ENCODE data around the gene ADGRG3. TPM values are rescaled to one million over a fixed set of nuclear protein-coding genes. Genes with fewer than 3 reads are reported as not detected.

The ADGRG3 gene
- total RNA-seq, 2 donors from 2014 or later, result 0.98 to 1.4 TPM

GRCh38 chr16:57643147-57643874 lies 24.8 kb upstream of the ADGRG3 start:
- intact Hi-C loops (cut with DNase I, micrococcal nuclease), result loop anchor here in 1 of 2 donors (10.0 kb wide), 1 partner anchor 49 kb away; no protein-coding TSS in a partner anchor
- DNase-seq (no peak), ATAC-seq (peak; percentile 67)

- intact Hi-C loops (cut with DNase I, micrococcal nuclease), result loop anchor here in 1 of 2 donors (10.0 kb wide), 1 partner anchor 49 kb away; no protein-coding TSS in a partner anchor
- ATAC-seq, result peak; percentile 21
- no peak for DNase-seq
These were observed 24.2 kb upstream of the ADGRG3 start for GRCh38 chr16:57643910-57644309.

DNA sequence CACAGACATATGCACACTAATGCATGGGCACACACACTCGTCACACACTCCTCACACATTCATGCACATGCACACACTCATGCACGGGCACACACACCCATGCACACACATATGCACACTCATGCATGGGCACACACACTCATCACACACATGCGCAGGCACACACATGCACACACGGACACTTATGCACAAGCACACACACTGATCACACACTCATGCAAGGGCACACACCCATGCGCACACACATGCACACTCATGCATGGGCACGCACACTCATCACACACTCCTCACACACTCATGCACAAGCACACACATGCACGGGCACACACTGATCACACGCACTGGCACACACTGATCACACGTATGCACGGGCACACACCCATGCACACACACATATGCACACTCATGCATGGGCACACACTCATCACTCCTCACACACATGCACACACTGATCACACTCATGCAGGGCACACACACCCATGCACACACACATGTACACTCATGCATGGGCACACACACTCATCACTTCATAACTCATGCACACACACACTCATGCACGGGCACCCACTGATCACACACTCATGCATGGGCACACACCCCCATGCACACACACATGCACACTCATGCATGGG lies 23.6 kb upstream of the ADGRG3 start:
- no peak for DNase-seq
- intact Hi-C loops (cut with DNase I, micrococcal nuclease), result loop anchor here (5.0 to 10.0 kb wide), 2 partner anchors 50 to 52 kb away; no protein-coding TSS in a partner anchor

DNA sequence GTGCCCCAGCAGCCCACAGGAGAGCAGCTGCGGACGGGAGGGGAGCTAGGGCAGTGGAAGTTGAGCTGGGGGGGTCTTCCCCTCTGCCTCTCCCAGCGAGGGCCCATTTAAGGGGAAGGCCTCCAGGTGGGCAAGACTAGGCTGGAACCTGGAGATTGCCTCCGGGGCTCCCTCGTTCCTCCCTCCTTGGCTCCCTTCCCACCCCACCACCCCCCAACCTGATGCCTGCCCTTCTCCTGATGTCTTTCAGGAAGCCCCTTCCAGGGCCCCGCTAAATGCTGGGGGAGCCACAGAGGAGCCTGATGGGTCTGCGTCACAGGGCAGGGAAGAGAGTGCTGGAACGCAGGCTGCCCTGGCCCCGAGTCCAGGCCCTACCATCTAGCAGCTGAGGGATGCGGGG lies 22.9 kb upstream of the ADGRG3 start:
- no peak for ATAC-seq
- no peak for DNase-seq
- intact Hi-C loops (cut with DNase I, micrococcal nuclease), result loop anchor here (5.0 to 10.0 kb wide), 2 partner anchors 50 to 53 kb away; no protein-coding TSS in a partner anchor

More for the DNA sequence above, 23.6 kb upstream of the ADGRG3 start:
- ATAC-seq, result no peak

DNA sequence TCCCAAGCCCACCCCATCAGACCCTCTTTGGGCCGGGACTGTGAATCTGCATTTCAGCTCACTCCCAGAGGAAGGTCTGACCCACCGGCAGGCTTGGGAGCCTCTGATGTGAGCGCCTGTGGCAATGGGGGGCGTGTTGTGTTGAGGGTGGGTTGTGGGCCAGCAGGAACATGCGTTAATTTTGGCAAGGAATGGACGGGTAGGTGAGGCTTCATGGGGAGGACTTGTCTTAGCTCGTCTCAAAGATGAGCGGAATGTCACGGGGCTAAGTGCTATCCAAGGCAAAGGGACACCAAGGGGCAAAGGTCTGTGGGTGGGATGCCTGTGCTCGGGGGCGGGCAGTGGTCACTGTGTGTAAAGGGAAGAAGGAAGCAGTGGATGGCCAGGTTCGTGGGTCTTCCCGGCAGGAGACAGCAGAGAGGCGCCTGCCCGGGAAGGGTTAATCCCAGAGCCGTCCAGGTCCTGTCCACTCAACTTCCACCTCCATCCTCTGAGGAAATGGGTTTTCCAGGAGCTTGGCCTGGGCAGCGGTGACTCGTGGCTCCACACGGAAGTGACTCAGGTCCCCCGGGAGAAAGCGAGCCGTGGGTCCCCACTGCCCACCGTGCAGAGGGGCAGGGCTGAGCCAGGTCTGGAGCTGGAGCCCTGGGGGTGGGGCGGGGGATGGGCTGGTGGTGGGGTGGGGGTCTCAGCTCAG lies 22.3 kb upstream of the ADGRG3 start:
- intact Hi-C loops (cut with DNase I, micrococcal nuclease), result loop anchor here (5.0 to 10.0 kb wide), 2 partner anchors 51 to 54 kb away; no protein-coding TSS in a partner anchor
- DNase-seq, result no peak
- no peak for ATAC-seq

DNA sequence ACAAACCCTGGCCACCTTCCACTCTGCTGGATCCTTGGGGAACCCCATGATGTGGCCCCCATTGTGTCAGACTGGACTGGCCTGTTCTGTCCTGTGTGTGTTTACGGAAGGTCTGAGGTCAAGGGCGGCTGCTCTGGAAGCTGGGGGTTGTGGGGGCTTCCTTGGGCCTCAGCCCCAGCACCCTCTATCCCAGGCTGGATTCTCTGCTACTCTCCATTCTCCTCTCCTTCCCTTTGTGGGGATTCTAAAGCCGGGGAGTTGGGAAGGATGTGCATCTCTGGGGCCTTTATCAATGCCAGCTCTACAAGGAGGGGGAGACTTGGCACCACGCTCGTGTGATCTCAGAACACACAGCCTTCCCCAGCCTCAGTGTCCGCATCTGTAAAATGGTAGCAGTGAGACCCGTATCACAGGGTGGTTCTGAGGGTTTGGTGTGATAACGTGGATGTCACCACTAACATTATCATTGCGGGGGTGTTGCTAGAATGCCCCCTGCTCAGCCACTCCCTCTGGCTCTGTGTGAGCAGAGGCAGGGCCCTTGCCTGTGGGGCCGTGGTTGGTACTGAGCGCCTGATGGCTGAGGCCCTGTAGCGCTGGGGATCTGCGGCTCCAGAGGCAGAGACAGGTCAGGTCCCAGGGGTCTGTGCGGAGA lies 21.6 kb upstream of the ADGRG3 start:
- ATAC-seq, result no peak
- intact Hi-C loops (cut with DNase I, micrococcal nuclease), result loop anchor here (5.0 to 10.0 kb wide), 2 partner anchors 52 to 54 kb away; no protein-coding TSS in a partner anchor
- DNase-seq, result no peak

GRCh38 chr16:57647136-57647875 lies 20.8 kb upstream of the ADGRG3 start:
- DNase-seq (no peak), ATAC-seq (no peak)
- intact Hi-C loops (cut with DNase I, micrococcal nuclease), result loop anchor here (5.0 to 10.0 kb wide), 2 partner anchors 53 to 55 kb away; no protein-coding TSS in a partner anchor

GRCh38 chr16:57648125-57648524 lies 20.0 kb upstream of the ADGRG3 start:
- ATAC-seq (no peak), DNase-seq (no peak)
- intact Hi-C loops (cut with DNase I, micrococcal nuclease), result loop anchor here (5.0 to 10.0 kb wide), 2 partner anchors 53 to 56 kb away; no protein-coding TSS in a partner anchor

DNA sequence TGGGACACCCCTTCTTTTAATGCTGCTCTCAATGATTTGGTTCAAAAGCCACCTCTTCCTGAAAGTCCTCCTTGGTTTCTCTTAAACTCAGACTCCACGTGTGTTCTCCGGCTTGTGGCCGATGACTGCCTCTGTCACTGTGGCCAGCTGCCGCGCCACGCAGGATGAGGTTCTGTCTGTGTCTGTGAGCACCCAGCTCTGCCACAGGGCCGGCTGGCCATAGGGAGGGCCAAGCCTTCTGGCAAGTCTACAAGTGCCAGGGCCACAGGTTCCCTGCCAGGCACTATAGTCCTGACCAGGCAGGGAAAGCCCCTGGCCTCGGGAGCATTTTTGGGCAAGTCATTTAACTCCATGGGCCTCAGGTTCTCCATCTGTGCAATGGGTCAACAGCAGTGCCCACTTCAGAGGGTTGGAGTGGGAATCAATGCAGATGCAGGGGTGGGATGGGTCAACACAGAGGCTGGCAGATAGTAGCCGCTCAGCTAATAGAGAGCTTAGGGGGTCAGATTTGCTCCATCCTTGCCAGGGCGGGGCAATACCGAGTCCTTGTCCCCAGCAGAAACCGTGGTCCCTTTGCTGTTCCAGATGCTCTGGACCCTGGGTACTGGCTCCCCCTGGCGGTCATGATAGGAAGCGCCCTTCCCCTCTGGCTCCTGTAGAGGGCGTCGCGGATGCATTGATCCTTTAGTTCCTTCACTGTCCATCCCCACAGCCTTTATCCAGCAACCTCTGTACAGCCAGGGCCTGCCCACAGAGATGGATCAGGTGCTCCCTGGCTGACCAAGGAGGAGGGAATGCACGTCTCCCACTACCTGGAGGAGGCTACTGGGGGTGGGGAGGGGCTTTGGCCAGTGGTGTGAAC lies 19.3 kb upstream of the ADGRG3 start:
- intact Hi-C loops (cut with DNase I, micrococcal nuclease), result loop anchor here (5.0 to 10.0 kb wide), 2 partner anchors 54 to 57 kb away; no protein-coding TSS in a partner anchor
- ATAC-seq, result peak; percentile 83
- peak; percentile 64 to 83 for DNase-seq

GRCh38 chr16:57649443-57649751 lies 18.7 kb upstream of the ADGRG3 start:
- intact Hi-C loops (cut with DNase I, micrococcal nuclease), result loop anchor here (5.0 to 10.0 kb wide), 2 partner anchors 55 to 57 kb away; no protein-coding TSS in a partner anchor
- DNase-seq (no peak), ATAC-seq (no peak)

DNA sequence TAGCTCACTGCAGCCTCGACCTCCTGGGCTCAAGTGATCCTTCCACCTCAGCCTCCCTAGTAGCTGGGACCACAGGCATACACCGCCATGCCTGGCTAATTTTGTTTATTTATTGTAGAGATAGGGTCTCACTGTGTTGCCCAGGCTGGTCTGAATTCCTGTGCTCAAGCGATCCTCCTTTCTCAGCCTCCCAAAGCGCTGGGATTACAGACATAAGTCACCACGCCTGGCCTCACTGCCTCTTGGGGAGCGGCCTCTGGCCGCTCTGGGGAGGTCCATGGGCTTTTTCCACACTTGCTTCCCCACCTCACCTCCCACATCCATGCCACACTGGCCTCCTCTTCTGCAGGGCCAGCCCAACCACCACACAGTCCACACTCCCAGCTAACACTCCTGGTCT lies 18.3 kb upstream of the ADGRG3 start:
- intact Hi-C loops (cut with DNase I, micrococcal nuclease), result loop anchor here (5.0 to 10.0 kb wide), 2 partner anchors 55 to 58 kb away; no protein-coding TSS in a partner anchor
- ATAC-seq (no peak), DNase-seq (no peak)

DNA sequence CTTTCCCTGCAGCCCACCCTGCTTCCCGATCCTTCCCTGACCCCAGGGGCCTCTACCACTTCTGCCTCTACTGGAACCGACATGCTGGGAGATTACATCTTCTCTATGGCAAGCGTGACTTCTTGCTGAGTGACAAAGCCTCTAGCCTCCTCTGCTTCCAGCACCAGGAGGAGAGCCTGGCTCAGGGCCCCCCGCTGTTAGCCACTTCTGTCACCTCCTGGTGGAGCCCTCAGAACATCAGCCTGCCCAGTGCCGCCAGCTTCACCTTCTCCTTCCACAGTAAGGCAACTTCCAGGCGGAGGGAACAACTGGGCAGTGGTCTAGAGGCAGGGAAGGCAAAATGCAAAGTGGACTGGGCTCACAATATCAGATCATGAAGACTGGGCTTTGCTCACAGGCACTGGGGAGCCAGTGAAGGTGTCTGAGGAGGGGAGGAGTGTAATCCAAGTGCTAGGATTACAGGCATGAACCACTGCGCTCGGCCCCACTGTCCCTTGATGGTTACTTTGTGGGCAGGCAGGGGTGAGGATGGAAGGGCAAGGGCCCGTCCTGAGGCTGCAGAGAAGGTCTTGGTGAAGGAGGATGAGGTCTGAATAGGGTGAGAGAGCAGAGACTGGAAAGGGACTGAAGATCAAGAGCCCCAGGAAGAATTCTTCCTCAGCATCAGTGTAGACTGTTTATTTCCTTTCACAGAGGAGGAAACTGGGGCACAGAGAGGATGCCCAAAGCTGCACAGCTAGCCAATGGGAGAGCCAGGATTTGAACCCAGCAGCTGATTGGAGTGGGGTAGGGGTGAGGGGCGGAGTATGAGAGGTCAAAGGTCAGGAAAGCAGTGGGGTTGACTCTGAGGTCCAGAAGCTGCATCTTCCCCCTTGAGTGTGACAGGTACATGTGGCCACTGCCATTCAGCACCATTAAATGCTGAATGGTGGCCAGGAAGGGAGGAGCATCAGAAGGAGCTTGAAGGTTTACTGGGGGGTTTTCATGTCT lies 16.5 kb upstream of the ADGRG3 start:
- intact Hi-C loops (cut with DNase I, micrococcal nuclease), result no loop called here
- DNase-seq (no peak), ATAC-seq (no peak)

GRCh38 chr16:57652695-57653471 lies 15.2 kb upstream of the ADGRG3 start:
- ATAC-seq (no peak), DNase-seq (no peak)
- intact Hi-C loops (cut with DNase I, micrococcal nuclease), result no loop called here

- no peak for ATAC-seq
- DNase-seq, result no peak
- intact Hi-C loops (cut with DNase I, micrococcal nuclease), result no loop called here
These were observed 14.2 kb upstream of the ADGRG3 start for GRCh38 chr16:57653936-57654335.

DNA sequence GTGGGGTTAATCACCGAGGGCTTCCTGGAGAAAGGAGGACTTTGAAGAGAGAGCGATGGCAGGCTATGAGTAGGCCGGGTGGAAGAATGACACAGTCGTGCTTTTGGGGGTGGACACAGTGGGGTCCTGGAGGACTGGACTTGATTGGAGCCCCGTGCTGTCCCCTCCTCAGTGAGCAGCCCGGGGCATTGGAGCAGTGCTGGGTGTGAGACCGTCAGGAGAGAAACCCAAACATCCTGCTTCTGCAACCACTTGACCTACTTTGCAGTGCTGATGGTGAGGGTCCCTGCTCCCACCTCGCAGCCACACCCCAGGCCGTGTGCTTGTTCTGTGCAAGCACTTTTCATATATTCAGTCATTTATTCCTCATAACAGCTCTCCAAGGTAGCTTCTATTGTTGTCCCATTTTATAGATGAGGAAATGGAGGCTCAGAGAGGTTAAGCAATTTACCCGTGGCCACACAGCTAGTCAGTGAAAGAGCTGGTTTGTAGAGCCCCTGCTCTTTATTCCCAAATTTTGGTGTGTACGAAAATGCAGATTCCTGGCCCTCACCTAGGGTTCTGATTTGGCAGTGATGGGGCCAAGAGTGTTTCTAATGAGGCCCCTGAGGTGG lies 11.7 kb upstream of the ADGRG3 start:
- ATAC-seq (no peak), DNase-seq (no peak)
- intact Hi-C loops (cut with DNase I, micrococcal nuclease), result no loop called here
